Tibial artery (tissue), 4 donors: ENCODE measurements around the gene PACSIN3.

ENCODE experiments used
- DNase-seq, 2 donors: peaks; one replicate each; pipeline ENCODE4 v3.0.0-alpha.2; 2019
- H3K27ac ChIP-seq, 2 donors: fragments of 200-600 bp; sonication (generic) in 1 of 2; 1 replicate in 1 of 2; 2 replicates in 1 of 2; pipeline ENCODE4 v1.5.1; 2018 to 2019; ENCODE audit warnings: mild to moderate bottlenecking in 1 of 2
- H3K27me3 ChIP-seq, 2 donors: fragments of 200-600 bp; sonication (generic) in 1 of 2; one replicate each; pipeline versions ENCODE4 v1.5.1 to v1.6.0; 2016 to 2019
- H3K36me3 ChIP-seq, 3 donors: fragments of 200-600 bp; sonication (generic) in 2 of 3; one replicate each; pipeline ENCODE4 v1.5.1; 2016 to 2019; ENCODE audit warnings: mild to moderate bottlenecking in 2 of 3
- H3K4me1 ChIP-seq, 4 donors: fragments of 200-600 bp; sonication (generic) in 2 of 4; 1 replicate in 3 of 4; 2 replicates in 1 of 4; pipeline ENCODE4 v1.5.1; 2016 to 2019
- H3K4me3 ChIP-seq, 2 donors: fragments of 200-600 bp; sonication (generic) in 1 of 2; 1 replicate in 1 of 2; 2 replicates in 1 of 2; pipeline ENCODE4 v1.5.1; 2018 to 2019; ENCODE audit warnings: mild to moderate bottlenecking in 2 of 2
- H3K9me3 ChIP-seq, 3 donors: fragments of 200-600 bp; sonication (generic) in 1 of 3; one replicate each; pipeline ENCODE4 v1.5.1; 2016 to 2019
- CTCF ChIP-seq, 2 experiments: fragments of 200-600 bp in 1 of 2; fragments of 450-650 bp in 1 of 2; IDR thresholded peaks; one replicate each; pipeline ENCODE4 v1.5.1; 2017 to 2019; ENCODE audit warnings: antibody characterized with exemption in 2 of 2, mild to moderate bottlenecking in 1 of 2, moderate library complexity in 1 of 2
- intact Hi-C: fragments of 100-400 bp; cut with DNase I; formaldehyde crosslinking; loops from one replicate; pipeline ENCODE4 v1.15.0; 2023; ENCODE audit warnings: low total_unique reads

Gene PACSIN3

GRCh38 chr11:47143322-47143721, 42.9 kb downstream of the PACSIN3 start:
- Histone ChIP-seq H3K4me3 (no peak overlapping the region), H3K27me3 (no peaks in the 10 kb centered on the region), H3K9me3 (no peaks in the 10 kb centered on the region), H3K36me3 (peaks cover 0 to 4% (median 0%) of the 10 kb centered on the region in 3 donors), H3K4me1 (peaks cover 0 to 8% (median 6%) of the 10 kb centered on the region in 4 donors), H3K27ac (no peak overlapping the region)
- no peak for TF ChIP-seq CTCF (IDR thresholded peaks at IDR 0.05)
- intact Hi-C loops, result no loop called here
- peak in 1 of 2 donors; percentile 29 for DNase-seq

- Histone ChIP-seq H3K27ac (no peak overlapping the region), H3K9me3 (no peaks in the 10 kb centered on the region), H3K27me3 (no peaks in the 10 kb centered on the region), H3K4me3 (no peak overlapping the region), H3K4me1 (peaks cover 0 to 8% (median 6%) of the 10 kb centered on the region in 4 donors), H3K36me3 (peaks cover 0 to 16% (median 0%) of the 10 kb centered on the region in 3 donors)
- TF ChIP-seq CTCF (IDR thresholded peaks at IDR 0.05), result no peak
- intact Hi-C loops, result no loop called here
- no peak for DNase-seq
Observed at GRCh38 chr11:47139878-47140277, 46.4 kb downstream of the PACSIN3 start.

DNA sequence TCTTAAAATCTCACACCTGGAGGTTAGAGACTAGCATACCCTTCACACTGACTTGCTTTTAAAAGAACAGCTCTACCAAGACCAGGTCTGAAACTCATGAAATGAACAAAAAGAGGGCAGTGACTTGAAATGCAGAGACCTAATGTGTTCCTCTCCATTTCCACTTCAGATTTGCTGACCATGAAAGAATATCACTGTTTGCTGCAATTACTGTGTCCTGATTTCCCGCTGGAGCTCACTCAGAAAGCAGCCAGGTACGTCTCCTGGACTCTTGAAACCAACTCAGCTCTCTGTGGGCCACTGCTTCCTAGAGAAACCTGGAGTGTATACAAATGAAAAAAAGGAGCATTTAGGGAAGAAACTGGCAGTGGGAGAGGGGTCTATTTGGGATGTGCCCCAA, 48.8 kb downstream of the PACSIN3 start:
- no peak overlapping the region for H3K4me3 ChIP-seq
- intact Hi-C loops, result no loop called here
- no peaks in the 10 kb centered on the region for H3K9me3 ChIP-seq
- no peaks in the 10 kb centered on the region for H3K27me3 ChIP-seq
- TF ChIP-seq CTCF (IDR thresholded peaks at IDR 0.05), result no peak
- no peak for DNase-seq
- peaks cover 0 to 16% (median 0%) of the 10 kb centered on the region in 3 donors for H3K36me3 ChIP-seq
- H3K27ac ChIP-seq, result no peak overlapping the region
- H3K4me1 ChIP-seq, result no peaks in the 10 kb centered on the region

DNA sequence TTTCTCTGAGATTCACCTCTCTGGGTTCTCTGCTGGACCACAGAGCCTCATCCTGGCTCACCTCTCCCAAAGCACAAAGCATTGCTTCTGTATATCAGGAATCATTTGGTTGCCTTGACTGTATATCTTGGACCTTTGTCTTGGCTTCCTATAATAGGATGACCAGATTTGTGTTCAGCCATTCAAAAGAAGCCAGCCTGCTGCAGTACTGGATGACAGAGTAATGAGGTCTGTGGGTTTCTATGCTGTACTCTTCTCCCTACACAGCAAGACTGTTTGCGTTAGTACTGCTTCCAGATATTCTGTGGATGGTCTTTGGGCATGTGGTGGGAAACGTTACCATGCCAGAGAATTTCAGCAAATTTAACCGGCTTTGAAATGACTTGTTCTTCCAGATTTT, 49.3 kb downstream of the PACSIN3 start:
- H3K4me1 ChIP-seq, result no peaks in the 10 kb centered on the region
- no peak overlapping the region for H3K27ac ChIP-seq
- no peak for TF ChIP-seq CTCF (IDR thresholded peaks at IDR 0.05)
- intact Hi-C loops, result no loop called here
- H3K27me3 ChIP-seq, result no peaks in the 10 kb centered on the region
- H3K4me3 ChIP-seq, result no peak overlapping the region
- H3K36me3 ChIP-seq, result peaks cover 0 to 16% (median 0%) of the 10 kb centered on the region in 3 donors
- DNase-seq, result no peak
- no peaks in the 10 kb centered on the region for H3K9me3 ChIP-seq

- no peak for TF ChIP-seq CTCF (IDR thresholded peaks at IDR 0.05)
- DNase-seq, result no peak
- Histone ChIP-seq H3K27ac (no peak overlapping the region), H3K4me1 (no peaks in the 10 kb centered on the region), H3K9me3 (no peaks in the 10 kb centered on the region), H3K4me3 (no peak overlapping the region), H3K36me3 (peaks cover 0 to 16% (median 0%) of the 10 kb centered on the region in 3 donors), H3K27me3 (no peaks in the 10 kb centered on the region)
- intact Hi-C loops, result no loop called here
Observed at GRCh38 chr11:47136327-47136726, 49.9 kb downstream of the PACSIN3 start.

DNA sequence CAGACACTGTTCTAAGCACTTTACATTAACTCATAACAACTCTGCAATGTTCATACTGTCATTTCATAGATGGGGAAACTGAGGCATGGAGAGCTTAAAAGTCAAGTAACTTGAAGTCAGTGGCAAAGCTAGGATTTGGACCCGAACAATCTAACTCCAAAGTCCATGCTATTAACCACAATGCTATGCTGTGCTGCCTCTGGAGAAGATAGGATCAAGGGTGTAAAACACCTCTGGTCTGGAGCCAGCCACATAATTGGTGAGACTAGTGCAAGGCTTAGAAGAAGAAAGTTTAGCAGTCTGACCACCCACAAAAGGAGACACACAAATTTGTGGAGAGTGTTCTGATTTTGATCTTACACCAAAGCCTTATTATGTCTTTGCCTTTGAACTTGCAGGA, 53.3 kb downstream of the PACSIN3 start:
- Histone ChIP-seq H3K27ac (no peak overlapping the region), H3K27me3 (no peaks in the 10 kb centered on the region), H3K4me1 (no peaks in the 10 kb centered on the region), H3K36me3 (peaks cover 0 to 8% (median 0%) of the 10 kb centered on the region in 3 donors), H3K4me3 (no peak overlapping the region), H3K9me3 (no peaks in the 10 kb centered on the region)
- no peak for DNase-seq
- no peak for TF ChIP-seq CTCF (IDR thresholded peaks at IDR 0.05)
- intact Hi-C loops, result no loop called here
